Measurements from ENCODE around the gene KCNN3.
"Not testable (repeated sequence)": the region's sequence is repeated elsewhere in the genome, so short reads cannot be mapped to it uniquely, and the experiment has no call there.

Gene KCNN3

DNA sequence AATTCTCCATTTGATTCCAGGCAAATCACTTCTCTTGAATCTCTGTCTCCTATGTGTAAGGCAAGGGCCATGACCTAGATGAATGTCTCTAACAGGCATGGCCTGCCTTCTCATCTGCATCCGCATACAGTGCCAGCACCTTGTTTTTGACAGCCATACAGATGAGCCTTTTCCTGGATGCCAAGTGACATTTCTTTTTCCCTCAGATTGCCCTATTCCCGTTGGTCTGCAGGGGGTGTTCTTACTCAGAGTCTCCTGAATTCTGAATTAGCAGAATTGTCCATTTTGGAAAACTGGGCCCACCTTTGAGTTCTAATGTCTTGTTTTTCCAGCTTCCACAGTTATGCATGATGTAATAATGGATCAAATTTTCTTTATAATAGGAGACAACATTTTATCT is 174.1 kb downstream of the KCNN3 start:
- DNase-seq = no peak

- DNase-seq = no peak
Observed at GRCh38 chr1:154694995-154695394, 175.1 kb downstream of the KCNN3 start.

- DNase-seq = no peak
Observed at GRCh38 chr1:154689083-154689482, 181.0 kb downstream of the KCNN3 start.

DNA sequence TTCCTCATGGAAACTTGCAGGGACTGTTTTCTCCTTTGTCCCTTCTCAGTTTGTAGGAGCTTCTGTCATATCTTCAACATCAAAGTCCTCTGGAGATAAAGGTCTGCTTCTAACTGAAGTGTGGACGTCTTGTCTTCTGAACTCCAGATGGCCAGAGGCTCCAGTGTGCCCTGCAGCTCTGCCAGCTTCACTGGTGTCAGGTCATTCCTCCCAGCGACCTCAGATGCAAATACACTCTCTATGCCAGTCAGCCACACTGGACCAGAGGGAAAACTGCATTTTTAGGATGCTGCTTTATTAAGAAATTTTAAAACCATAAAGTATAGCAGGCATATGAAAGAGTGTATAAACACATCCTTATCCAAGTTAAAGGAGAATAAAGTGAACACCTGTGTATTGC is 183.6 kb downstream of the KCNN3 start:
- DNase-seq = no peak

DNA sequence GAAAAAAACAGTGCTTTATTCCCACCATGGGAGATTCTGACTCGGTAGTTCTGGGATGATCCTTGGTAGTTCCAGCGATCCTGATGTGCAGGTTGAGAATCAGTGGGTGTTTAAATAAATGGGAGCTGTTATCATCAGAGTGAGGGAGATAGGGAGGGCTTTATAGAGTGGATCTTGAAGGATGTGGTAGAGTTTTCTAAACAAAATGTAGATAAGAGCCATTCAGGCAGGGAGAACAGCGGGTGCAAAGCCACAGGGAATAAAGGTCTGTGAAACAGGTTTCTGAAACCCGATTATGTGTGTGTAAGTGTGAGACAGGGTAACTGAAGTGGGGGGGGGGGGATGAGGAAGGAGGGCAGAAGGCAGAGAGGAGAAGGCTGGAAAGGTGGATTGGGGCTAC is 186.3 kb downstream of the KCNN3 start:
- no peak for DNase-seq

GRCh38 chr1:154682254-154682653 is 187.8 kb downstream of the KCNN3 start:
- no peak for DNase-seq

GRCh38 chr1:154677844-154678243 is 192.2 kb downstream of the KCNN3 start:
- not testable (repeated sequence) for DNase-seq

GRCh38 chr1:154676847-154677246 is 193.2 kb downstream of the KCNN3 start:
- not testable (repeated sequence) for DNase-seq

GRCh38 chr1:154674456-154674855 is 195.6 kb downstream of the KCNN3 start:
- DNase-seq = not testable (repeated sequence)

DNA sequence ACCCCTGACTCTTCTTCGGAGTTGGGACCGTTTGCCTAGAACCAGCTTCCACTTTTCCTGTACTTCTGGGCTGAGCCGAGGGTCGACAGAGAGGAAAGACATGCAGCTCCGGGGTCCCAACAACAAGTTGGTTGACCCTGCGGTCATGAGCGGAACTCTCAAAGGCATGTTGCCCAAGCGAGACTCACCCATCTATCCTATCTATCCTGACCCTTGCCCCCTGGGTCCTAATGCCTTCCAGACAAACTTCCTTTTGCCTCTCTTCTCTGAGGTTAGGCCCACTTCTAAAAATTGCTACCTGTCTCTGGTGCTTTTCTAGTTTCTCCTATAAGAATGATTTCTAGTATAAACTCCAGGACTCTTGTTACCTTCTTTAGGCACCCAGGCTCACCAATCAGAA is 197.8 kb downstream of the KCNN3 start:
- DNase-seq = not testable (repeated sequence)

DNA sequence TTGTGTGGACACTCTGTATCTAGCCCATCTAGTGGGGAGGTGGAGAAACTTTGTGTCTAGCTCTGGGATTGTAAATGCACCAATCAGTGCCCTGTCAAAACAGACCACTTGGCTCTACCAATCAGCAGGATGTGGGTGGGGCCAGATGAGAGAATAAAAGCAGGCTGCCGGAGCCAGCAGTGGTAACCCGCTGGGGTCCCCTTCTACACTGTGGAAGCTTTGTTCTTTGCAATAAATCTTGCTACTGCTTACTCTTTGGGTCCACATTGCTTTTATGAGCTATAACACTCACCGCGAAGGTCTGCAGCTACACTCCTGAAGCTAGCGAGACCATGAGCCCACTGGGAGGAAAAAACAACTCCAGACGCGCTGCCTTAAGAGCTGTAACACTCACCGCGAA is 198.7 kb downstream of the KCNN3 start:
- DNase-seq = not testable (repeated sequence)

GRCh38 chr1:154670310-154671270 is 199.5 kb downstream of the KCNN3 start:
- DNase-seq = not testable (repeated sequence)

DNA sequence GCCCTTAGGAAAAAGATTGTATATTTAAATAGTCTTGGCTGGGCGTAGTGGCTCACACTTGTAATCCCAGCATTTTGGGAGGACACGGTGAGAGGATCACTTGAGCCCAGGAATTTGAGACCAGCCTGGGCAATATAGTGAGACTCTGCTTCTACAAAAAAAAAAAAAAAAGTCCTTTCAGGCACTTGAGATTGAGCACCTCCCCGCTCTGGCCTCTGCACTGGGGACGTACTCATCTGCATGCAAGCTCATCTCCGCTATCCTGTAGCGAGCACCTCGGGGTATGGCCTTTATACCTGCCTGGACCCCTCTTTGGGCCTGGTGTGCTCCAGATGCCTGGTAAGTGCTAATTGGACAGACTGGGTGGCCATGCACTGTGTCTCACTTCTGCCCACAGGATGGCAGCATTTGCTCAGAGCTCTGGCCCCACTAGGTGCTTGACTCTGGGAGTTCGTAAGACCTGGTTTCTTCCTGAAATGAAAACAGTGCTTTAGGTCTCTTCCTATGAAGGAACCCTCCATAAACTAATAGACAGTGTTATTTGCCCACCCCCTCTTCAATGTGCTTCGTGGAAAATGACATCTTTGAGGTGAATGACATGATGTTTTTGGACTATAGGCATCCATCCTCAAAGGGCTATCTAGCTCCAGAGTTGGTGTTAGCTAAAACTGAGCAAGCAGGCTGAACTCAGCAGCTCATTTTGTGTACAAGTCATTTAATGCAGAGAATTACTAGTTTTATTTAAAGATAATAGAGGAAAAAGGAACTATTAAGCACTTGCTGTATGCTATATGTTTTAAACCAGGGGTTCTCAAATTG is 200.4 kb downstream of the KCNN3 start:
- DNase-seq = peak; percentile 68

GRCh38 chr1:154666051-154666790 is 203.9 kb downstream of the KCNN3 start:
- no peak for DNase-seq

GRCh38 chr1:154664331-154665002 is 205.6 kb downstream of the KCNN3 start:
- no peak for DNase-seq

DNA sequence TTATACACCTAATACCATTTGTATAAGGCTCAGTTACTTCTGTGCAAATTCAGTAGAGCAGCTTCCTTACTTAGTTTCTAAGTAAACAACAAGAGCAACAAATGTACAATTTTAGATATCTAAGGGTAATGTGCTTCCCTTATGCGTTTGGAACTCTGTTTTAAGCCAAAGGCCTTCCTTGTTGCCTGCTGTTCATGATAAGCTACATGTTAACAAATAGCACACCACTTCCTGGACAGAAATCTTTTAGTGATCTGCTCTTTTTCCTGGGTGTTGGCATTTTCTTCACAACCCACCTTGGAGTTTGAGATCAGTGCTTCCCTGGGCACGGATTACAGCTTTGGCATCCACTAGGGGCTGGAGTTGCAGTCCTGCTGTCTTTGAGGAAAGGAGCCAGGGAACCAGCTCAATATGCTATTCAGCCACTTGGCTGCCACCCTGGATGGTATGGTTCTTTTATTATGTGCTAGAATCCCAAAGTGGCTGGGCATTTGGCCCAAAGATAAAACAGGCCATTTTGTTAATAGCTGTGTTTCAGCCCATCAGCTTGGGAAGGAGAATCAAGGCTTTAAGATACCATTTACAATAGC is 206.5 kb downstream of the KCNN3 start:
- DNase-seq = no peak

GRCh38 chr1:154661110-154661509 is 209.0 kb downstream of the KCNN3 start:
- no peak for DNase-seq

DNA sequence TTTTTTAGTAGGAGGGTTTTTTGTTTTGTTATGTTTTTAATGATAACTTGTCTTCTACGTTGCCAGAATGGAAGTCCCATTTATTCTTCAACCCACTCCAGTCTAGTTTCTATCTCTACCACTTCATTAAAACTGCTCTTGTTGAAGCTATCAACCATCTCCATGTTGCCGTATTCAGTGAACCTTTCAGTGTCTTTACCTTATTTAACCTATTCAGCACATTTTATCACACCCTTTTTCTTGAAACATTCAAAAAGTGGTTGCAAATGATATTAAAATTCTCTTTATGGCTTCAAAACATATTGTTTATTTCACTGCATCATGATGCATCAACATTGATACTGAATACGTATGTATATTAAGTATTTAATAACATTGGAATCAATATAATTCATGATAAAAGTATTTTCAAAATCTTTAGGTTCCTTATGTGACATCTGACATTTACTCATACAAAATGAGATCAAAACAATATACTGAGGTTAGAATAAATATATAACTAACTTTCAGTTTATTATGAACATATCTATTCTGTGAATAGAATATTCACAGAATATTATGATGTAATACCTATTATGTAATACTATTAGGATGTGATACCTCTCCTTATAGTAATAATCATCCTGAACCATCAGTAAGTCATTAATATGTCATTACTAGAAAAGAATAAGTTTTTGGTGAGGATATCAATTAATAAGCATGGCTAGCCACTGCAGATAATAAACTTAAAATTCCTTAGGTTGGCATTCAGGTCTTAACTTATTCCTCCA is 210.1 kb downstream of the KCNN3 start:
- no peak for DNase-seq

DNA sequence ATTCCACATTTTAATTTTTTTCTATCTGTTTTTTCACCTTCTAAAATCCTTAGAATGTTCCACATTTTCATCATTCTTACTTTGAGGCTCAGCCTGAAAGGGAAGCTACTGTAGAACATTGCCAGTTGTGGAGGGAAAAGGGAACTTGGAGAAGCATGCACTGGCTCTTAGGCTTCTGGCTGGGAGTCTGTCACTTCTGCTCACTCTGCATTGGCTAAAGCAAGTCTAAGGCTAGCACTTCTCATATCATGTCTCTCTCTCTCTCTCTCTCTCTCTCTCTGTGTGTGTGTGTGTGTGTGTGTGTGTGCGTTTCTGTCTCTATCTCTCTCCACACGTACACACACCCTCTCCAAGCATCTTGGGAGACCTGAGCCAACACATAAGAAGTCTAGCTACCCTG is 212.5 kb downstream of the KCNN3 start:
- DNase-seq = no peak

GRCh38 chr1:154652893-154653292 is 217.2 kb downstream of the KCNN3 start:
- no peak for DNase-seq

All from stimulated activated CD4-positive, alpha-beta T cell treated with anti-CD3 and anti-CD28 coated beads, Interleukin-12 subunit alpha, Interleukin-12 subunit beta, amount 100 ng/mL, for 4 hours (primary cell).